Measurements from ENCODE around the gene FGF3. TPM values are rescaled to one million over a fixed set of nuclear protein-coding genes. Genes with fewer than 3 reads are reported as not detected.
A peak's percentile ranks its signal among the peaks of the same experiment; 100 is the strongest.

The FGF3 gene
- total RNA-seq, 4 donors from 2014 or later = not detected

- Histone ChIP-seq H3K4me1 (peaks cover 0 to 20% (median 1%) of the 10 kb centered on the region in 4 donors), H3K4me3 (no peak overlapping the region), H3K27me3 (no peaks in the 10 kb centered on the region), H3K36me3 (no peaks in the 10 kb centered on the region), H3K27ac (no peak overlapping the region), H3K9me3 (no peaks in the 10 kb centered on the region)
- TF ChIP-seq CTCF (IDR thresholded peaks at IDR 0.05) = no peak
- TF ChIP-seq POLR2A (IDR thresholded peaks at IDR 0.05) = no peak
- peak in 1 of 3 donors; percentile 9 for DNase-seq
Measured at GRCh38 chr11:69830086-69830485, 10.9 kb upstream of the FGF3 start.

- no peak overlapping the region for H3K4me3 ChIP-seq
- H3K4me1 ChIP-seq = peaks cover 0 to 24% (median 1%) of the 10 kb centered on the region in 4 donors
- peak overlapping the region in 1 of 4 donors; percentile 59 for H3K27ac ChIP-seq
- no peaks in the 10 kb centered on the region for H3K27me3 ChIP-seq
- no peak for TF ChIP-seq POLR2A (IDR thresholded peaks at IDR 0.05)
- no peak for TF ChIP-seq CTCF (IDR thresholded peaks at IDR 0.05)
- no peaks in the 10 kb centered on the region for H3K9me3 ChIP-seq
- H3K36me3 ChIP-seq = no peaks in the 10 kb centered on the region
- DNase-seq = peak in 2 of 3 donors; percentile 70 to 77
Measured at GRCh38 chr11:69828971-69829344, 9.7 kb upstream of the FGF3 start.

- peak in 1 of 3 donors; percentile 57 for DNase-seq
Measured at GRCh38 chr11:69828276-69828970, 9.2 kb upstream of the FGF3 start.

GRCh38 chr11:69826773-69827172 lies 7.6 kb upstream of the FGF3 start:
- TF ChIP-seq POLR2A (IDR thresholded peaks at IDR 0.05) (no peak), CTCF (IDR thresholded peaks at IDR 0.05) (no peak)
- Histone ChIP-seq H3K36me3 (no peaks in the 10 kb centered on the region), H3K27me3 (no peaks in the 10 kb centered on the region)

More at GRCh38 chr11:69828276-69828970, 9.2 kb upstream of the FGF3 start:
- peak overlapping the region in 1 of 4 donors; percentile 59 for H3K27ac ChIP-seq
- TF ChIP-seq CTCF (IDR thresholded peaks at IDR 0.05) = no peak
- no peak for TF ChIP-seq POLR2A (IDR thresholded peaks at IDR 0.05)
- no peaks in the 10 kb centered on the region for H3K27me3 ChIP-seq
- no peaks in the 10 kb centered on the region for H3K9me3 ChIP-seq
- no peaks in the 10 kb centered on the region for H3K36me3 ChIP-seq
- H3K4me3 ChIP-seq = no peak overlapping the region
- H3K4me1 ChIP-seq = peaks cover 0 to 24% (median 1%) of the 10 kb centered on the region in 4 donors

GRCh38 chr11:69825941-69826340 lies 6.7 kb upstream of the FGF3 start:
- Histone ChIP-seq H3K9me3 (no peaks in the 10 kb centered on the region), H3K27ac (no peak overlapping the region), H3K4me3 (no peak overlapping the region), H3K36me3 (no peaks in the 10 kb centered on the region), H3K4me1 (peaks cover 0 to 24% (median 1%) of the 10 kb centered on the region in 4 donors), H3K27me3 (no peaks in the 10 kb centered on the region)
- TF ChIP-seq CTCF (IDR thresholded peaks at IDR 0.05) = no peak
- TF ChIP-seq POLR2A (IDR thresholded peaks at IDR 0.05) = no peak
- DNase-seq = no peak

More at GRCh38 chr11:69826773-69827172, 7.6 kb upstream of the FGF3 start:
- Histone ChIP-seq H3K27ac (no peak overlapping the region), H3K4me1 (peaks cover 0 to 24% (median 1%) of the 10 kb centered on the region in 4 donors), H3K4me3 (no peak overlapping the region), H3K9me3 (no peaks in the 10 kb centered on the region)
- DNase-seq = no peak

All from Peyer's patch (tissue), 4 donors.